ENCODE measurements around the gene IL31RA. TPM values are rescaled to one million over a fixed set of nuclear protein-coding genes. Genes with fewer than 3 reads are reported as not detected.

Gene IL31RA
- total and polyA plus RNA-seq, 10 of the 15 experiments (the other 5 are each of a cell fraction or from before 2014, with no cell fraction given), result 0.03 to 0.31 (median 0.11) TPM; not detected in 2

DNA sequence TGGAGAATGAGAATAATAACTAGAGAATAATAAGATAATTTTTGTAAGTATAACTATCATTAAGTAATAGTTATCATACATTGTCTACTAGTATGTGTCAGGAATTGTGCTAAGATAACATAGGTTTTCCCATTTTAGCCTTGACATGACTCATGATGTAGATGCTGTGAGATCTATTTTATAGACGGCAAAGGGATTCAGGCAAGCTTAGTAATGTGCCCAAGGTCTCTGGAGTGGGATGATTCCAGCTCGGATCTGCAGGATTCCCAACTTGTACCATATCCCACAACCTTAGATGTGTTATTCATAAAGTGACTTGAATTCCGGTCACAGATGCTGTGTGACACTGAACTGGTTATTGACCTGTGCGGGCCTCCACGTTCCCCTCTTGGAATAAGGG is 51.5 kb downstream of the IL31RA start:
- SMC1A ChIA-PET (ENCODE audit: uncharacterized antibody, unreplicated experiment), result interaction anchor here (1.1 to 3.0 kb wide), 4 partner anchors 8 to 34 kb away, joined by 4 to 33 read pairs (median 8); no protein-coding TSS in a partner anchor
- RAD21 ChIA-PET (ENCODE audit: unreplicated experiment), result interaction anchor here (0.9 to 3.8 kb wide), 10 partner anchors 8 to 192 kb away, joined by 3 to 24 read pairs (median 4); no protein-coding TSS in a partner anchor
- in situ Hi-C loops (cut with MboI), result no loop called here

More for the DNA sequence above, 51.5 kb downstream of the IL31RA start:
- no peaks in the 10 kb centered on the region for H3K9me3 ChIP-seq (replicated peaks; ENCODE audit: control insufficient read depth, insufficient read depth, low read length)
- H3K27me3 ChIP-seq (replicated peaks in 1 of 2; ENCODE audit: control insufficient read depth in 2 of 2, insufficient read depth in 2 of 2, low read length in 1 of 2), result no peaks in the 10 kb centered on the region
- CTCF ChIA-PET, result interaction anchor here (1.7 kb wide), 2 partner anchors 11 to 47 kb away, joined by 4 to 7 read pairs; no protein-coding TSS in a partner anchor
- no peaks in the 10 kb centered on the region for H3K79me2 ChIP-seq (ENCODE audit: control insufficient read depth, insufficient read depth, low read length)
- H4K20me1 ChIP-seq (ENCODE audit: control insufficient read depth, insufficient read depth), result no peaks in the 10 kb centered on the region
- no TSS peak for BruUV-seq (replicated peaks)
- TF ChIP-seq BHLHE40 (IDR thresholded peaks at IDR 0.05; ENCODE audit: borderline replicate concordance in 1 of 2, low read depth in 2 of 2, low read length in 1 of 2), result no peak
- no peak for TF ChIP-seq KLF5 (IDR thresholded peaks at IDR 0.05; ENCODE audit: partially characterized antibody)
- TF ChIP-seq, protein P1, sequence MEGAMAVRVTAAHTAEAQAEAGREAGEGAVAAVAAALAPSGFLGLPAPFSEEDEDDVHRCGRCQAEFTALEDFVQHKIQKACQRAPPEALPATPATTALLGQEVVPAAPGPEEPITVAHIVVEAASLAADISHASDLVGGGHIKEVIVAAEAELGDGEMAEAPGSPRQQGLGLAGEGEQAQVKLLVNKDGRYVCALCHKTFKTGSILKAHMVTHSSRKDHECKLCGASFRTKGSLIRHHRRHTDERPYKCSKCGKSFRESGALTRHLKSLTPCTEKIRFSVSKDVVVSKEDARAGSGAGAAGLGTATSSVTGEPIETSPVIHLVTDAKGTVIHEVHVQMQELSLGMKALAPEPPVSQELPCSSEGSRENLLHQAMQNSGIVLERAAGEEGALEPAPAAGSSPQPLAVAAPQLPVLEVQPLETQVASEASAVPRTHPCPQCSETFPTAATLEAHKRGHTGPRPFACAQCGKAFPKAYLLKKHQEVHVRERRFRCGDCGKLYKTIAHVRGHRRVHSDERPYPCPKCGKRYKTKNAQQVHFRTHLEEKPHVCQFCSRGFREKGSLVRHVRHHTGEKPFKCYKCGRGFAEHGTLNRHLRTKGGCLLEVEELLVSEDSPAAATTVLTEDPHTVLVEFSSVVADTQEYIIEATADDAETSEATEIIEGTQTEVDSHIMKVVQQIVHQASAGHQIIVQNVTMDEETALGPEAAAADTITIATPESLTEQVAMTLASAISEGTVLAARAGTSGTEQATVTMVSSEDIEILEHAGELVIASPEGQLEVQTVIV (IDR thresholded peaks at IDR 0.05; ENCODE audit: borderline replicate concordance, partially characterized antibody), result no peak
- TF ChIP-seq ZNF622 (IDR thresholded peaks at IDR 0.05), result no peak
- TF ChIP-seq, protein P2, sequence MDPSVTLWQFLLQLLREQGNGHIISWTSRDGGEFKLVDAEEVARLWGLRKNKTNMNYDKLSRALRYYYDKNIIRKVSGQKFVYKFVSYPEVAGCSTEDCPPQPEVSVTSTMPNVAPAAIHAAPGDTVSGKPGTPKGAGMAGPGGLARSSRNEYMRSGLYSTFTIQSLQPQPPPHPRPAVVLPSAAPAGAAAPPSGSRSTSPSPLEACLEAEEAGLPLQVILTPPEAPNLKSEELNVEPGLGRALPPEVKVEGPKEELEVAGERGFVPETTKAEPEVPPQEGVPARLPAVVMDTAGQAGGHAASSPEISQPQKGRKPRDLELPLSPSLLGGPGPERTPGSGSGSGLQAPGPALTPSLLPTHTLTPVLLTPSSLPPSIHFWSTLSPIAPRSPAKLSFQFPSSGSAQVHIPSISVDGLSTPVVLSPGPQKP (IDR thresholded peaks at IDR 0.05; ENCODE audit: low read depth, low read length), result no peak
- peak overlapping the region; percentile 79; the same call in 1 of the 2 replicates for H3K4me2 ChIP-seq (ENCODE audit: control insufficient read depth, insufficient read depth)
- peak overlapping the region; percentile 34 for H3K27ac ChIP-seq (ENCODE audit: control insufficient read depth, insufficient read depth)
- no peak for ATAC-seq
- H3K4me1 ChIP-seq (ENCODE audit: control insufficient read depth, insufficient read depth, low read length), result peaks cover 16% of the 10 kb centered on the region
- intact Hi-C loops (cut with micrococcal nuclease; ENCODE audit: unreplicated experiment), result loop anchor here (5.0 to 10.0 kb wide), 4 partner anchors 130 to 728 kb away; partner anchors contain the start of genes CDC20B and PLPP1
- H3K4me3 ChIP-seq, result no peak overlapping the region
- POLR2A ChIA-PET, result interaction anchor here (1.2 kb wide), 1 partner anchor 9 kb away, joined by 4 read pairs; no protein-coding TSS in a partner anchor
- no peak for DNase-seq (ENCODE audit: low read depth, low spot score)
- WGBS (ENCODE audit: insufficient coverage, insufficient replicate concordance, low lambda C conversion rate, missing lambda C conversion rate), result 95% methylated on average over 5 of the region's 5 CpGs
- H3K9ac ChIP-seq (ENCODE audit: control insufficient read depth, insufficient read depth, low read length), result no peak overlapping the region
- FAIRE-seq, result peak; percentile 38
- no peak overlapping the region; the same call in 1 of the 2 replicates for H2AFZ ChIP-seq (ENCODE audit: control insufficient read depth, low read depth, low read length)
- H3K36me3 ChIP-seq (ENCODE audit: control insufficient read depth in 2 of 2, insufficient read depth in 2 of 2, low read length in 1 of 2), result no peaks in the 10 kb centered on the region

Measured in GM12878 (cell line).